NCI-H187 treated with DMSO at 0.1 percent for 48 hours (cell line): ENCODE measurements around the gene CFL1.
"Not testable (repeated sequence)": the region's sequence is repeated elsewhere in the genome, so short reads cannot be mapped to it uniquely, and the experiment has no call there.

ENCODE experiments used
- DNase-seq: peaks from one replicate; lab custom pipeline; 2025; lab: John Stamatoyannopoulos, UW

CFL1 gene

DNA sequence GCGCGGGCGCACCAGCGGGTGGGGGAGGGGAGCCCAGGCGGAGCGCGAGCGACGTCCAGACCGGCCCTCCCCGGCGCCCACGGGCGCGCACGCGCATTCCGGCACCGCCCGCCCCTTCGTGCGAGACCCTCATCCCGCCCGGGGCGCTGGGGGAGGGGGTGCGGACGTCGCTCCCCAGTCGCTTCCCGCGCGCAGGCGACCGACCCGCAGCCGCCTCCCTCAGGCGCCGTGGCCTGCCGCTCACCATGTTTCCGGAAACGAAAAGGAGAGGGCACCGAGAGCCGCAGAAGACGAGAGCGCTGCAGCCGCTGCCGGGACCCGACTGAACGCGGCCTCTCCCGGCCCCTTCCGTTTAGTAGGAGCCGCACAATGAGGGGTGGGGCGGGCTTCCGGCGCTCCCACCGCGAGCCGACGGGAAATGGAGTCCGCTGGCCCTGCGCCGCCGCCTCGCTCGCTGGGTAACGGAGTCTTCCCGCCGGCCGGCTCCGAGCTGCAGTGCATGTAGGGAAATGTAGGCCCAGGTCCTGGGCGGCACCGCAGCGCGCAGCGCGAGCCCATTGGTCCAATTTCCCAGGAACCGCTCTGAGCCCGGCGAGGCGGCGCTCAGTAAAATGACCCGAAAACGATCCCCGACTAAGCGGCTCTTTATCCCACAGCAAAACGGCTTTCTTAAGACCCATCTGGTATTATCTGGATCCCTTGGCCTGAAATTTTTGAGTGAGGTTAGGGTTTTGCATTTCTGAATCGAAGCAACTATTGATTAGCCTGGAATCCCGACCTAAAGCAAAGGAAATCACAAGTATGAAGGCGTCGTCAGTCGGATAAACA is at the start of gene CFL1:
Gene CFL1, minus strand, starts transcription at position 328 of the 828 bp plus-strand sequence. Its CDS starts 81 bp downstream, at position 247.
- DNase-seq, result peak; percentile 78

DNA sequence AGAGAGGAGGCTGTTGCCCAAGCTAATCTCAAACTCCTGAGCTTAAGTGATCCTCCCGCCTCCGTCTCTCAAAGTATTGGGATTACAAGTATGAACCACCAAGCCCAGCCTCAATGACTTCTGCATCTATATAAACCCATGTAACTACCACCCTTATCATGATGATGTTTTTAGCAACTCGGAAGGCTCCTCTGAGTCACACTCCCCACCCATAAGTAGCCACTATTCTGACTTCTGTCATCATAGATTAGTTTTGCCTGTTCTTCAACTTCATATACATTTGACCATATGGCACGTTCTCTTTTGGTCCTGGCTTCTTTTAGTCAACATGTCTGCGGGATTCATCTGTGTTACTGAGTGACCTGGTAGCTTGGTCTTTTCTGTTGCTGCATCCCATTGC is 48.6 kb upstream of the CFL1 start:
- no peak for DNase-seq

DNA sequence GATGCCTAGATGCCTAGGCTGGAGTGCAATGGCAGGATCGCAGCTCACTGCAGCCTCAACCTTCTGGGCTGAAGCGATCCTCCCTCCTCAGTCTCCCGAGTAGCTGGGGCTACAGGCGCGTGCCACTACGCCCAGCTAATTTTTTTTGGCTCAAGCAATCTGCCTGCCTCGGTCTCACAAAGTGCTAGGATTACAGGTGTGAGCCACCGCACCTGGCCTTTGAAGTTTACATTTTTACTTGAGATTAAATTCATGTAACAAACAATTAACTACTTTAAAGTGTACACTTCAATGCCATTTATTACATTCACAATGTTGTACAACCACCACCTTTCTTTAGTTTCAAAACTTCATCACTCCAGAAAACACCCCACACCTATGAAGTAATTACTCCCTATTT is 45.7 kb upstream of the CFL1 start:
- DNase-seq, result no peak

DNA sequence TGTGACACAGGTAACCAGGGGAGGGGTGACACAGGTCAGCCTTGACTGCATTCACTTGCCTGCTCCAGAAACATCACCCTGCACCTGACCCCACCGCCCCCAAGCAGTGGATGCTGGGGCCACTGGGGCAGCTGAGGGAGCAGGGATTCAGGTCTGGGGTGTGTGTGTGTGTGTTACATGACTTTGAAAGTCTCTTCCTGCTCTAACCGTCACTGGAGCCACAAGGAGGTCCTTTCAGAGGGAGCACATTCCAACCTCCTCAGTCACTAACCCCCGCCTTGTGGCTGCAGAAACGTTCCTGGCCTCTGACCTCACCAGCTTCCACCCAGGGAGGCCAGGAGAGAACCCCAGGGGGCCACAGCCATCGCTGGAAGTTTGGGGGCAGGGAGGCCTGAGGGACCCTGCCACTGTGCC is 45.1 kb upstream of the CFL1 start:
- DNase-seq, result no peak

DNA sequence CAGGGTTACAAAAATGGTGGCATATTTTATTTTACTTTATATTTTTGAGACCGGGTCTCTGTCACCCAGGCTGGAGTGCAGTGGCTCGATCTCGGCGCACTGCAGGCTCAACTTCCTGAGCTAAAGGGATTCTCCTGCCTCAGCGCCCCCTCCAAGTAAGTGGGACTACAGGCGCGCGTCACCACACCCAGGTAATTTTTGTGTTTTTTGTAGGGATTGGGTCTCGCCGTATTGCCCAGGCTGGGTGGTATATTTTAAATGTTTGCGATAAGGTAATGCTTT is 42.9 kb upstream of the CFL1 start:
- no peak for DNase-seq

DNA sequence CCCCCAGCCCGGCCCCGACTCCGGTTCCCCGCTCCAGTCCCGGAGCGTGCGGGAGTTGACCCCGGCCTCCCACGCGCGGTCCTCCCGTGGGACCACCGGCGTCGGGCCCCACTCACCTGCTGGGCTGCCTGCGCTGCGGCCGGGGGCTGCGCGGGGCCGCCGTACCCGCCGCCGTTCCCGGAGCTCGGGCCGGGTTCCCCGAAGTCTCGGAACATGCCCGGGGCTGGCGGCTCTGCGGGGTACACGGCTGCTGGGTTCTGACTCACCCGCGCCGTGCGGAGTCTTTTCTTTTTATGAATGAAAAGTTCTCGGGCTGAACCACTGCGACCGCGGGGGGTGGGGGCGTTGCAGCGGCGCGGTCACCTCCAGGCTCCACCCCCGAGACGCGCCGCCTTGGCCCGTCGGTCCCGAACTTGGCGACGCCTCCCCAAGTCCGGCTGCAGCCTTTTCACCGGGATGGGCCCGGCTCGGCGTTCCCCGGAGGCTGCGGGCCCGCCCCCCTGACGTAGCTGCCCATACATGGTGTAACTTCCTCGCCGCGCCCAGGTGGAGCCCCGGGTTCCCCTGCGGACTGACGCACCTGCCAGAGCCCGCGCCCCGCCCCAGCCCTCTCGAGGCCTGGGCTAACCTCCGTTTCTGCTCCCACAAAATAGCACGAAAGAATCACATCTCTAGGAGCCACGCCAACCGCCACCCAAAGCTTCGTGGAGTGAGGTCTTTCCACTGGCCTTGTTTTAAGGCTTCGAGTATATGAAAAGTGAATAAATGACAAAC is 42.3 kb upstream of the CFL1 start, which contains the start of gene FOSL1:
Gene FOSL1, minus strand, starts transcription at position 264 of the 774 bp plus-strand sequence. Its CDS starts 49 bp downstream, at position 215.
- no peak for DNase-seq

DNA sequence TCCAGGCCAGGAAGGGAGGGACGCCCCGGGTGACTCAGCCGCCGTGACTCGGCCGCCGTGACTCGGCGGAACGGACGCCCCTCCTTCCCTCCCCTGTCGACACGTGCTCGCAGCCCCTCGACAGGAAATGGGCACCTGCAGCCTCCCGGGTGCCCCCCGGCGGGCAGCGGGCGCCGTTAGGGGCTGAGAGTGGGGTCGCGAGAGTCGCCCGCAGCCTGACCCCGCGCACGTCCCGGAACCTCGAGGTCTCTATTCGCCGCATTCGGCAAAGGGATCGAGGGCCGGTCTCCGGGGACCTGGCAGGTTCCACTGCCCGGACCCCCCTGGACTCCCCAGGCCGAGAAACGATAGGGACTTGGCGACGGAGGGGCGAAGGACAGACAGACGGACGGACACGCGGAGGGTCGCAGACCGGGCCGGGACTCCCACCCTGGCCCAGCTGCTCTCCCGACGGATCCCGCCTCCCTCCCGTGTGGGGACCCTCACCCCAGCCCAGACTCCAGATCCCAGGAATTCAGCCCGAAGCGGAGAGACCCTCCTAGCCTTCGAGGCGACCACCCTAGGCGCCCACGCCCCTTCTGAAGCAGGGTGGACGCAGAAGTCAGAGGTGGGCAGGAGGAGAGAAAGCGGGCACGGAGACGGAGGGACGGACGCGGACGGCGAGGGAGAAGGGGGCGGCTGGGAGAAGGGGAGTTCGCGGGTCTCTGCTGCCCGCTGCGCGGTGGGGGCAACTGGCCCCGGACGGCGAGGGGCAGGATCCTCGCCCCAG is 41.6 kb upstream of the CFL1 start:
- DNase-seq, result no peak

DNA sequence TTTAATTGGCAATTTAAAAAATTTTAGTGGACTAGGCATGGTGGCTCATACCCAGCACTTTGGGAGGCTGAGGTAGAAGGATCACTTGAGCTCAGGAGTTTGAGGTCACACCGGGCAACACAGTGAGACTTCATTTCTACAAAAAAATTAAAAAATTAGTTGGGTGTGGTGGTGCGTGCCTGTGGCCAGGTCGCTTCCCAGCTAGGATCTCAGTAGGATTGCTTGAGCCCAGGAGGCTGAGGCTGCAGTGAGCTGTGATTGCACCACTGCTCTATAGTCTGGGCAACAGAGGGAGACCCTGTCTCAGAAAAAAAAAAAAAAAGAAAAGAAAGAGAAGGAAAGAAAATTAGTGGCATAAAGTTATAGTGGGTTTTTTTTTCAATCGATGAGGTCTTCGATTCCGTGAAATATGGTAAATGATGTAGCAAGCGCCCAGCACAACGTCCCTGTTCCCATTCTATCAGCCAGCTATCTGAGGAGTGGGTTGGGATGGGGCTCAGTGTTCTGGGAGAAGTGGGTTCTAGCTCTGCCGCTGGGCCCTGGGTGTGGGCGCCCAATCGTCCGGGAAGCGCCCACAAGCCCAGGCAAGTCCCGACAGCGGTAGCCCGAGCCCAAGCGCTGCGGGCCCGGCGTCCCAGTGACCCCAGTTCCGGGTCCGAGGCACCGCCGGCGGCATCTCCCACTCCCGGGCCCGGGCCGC is 40.8 kb upstream of the CFL1 start:
- DNase-seq, result no peak

DNA sequence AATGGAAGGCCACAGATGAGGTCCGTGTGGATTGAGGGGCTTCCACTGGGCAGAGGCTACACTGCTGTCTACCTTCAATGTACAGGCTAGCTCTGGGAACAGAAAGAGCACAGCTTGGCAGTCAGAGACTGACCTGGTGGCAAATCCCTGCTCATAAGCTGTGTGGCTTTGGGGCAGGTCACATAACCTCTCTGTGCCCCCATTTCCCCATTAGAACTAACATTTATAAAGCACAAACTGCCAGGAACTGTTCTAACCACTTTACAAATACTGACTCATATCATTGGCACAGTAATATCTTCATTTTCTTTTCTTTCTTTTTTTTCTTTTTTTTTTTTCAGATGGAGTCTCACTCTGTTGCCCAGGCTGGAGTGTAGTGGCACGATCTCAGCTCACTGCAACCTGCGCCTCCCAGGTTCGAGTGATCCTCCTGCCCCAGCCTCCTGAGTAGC is 39.1 kb upstream of the CFL1 start:
- DNase-seq, result no peak

DNA sequence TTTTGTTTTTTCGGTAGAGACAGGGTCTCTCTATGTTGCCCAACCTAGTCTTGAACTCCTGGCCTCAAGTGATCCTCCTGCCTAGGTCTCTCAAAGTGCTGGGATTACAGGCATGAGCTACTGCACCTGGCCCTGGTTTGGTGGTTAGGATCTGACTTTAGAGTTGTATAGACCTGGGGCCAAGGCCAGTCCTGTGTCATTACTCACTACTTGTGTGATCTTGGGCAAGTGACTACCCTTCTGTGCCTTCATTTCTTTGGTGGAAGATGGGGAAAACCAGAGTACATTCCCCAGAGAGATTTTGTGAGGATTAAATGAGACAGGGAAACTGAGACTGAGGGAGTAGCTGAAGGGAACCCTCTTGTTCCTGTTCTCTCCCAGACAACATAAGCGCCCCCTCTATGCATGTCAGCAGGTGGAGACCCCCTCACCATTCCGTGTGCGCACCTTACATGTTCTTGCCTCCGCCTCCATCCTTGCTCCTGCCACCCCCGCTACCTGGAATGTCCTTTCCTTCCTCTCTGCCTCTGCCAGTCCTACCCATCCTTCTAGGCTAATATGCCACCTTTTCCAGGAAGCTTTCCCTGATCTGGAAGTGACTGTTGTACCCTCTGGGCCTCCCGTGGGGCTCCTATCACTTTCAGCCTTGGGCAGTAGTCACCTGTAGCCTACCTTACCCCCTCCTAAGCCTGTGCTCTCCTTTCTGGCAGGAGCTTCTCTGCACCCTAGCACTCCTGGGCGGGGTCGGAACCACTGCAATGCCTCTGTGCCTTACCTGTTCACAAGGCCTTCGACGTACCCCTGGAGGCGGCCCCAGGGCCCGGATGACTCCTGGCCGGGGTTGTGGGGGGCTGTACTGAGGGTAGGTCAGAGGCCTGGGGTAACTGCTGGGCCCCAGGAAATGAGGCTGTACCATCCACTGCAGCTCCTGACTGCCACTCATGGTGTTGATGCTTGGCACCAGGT is 38.3 kb upstream of the CFL1 start:
- no peak for DNase-seq

DNA sequence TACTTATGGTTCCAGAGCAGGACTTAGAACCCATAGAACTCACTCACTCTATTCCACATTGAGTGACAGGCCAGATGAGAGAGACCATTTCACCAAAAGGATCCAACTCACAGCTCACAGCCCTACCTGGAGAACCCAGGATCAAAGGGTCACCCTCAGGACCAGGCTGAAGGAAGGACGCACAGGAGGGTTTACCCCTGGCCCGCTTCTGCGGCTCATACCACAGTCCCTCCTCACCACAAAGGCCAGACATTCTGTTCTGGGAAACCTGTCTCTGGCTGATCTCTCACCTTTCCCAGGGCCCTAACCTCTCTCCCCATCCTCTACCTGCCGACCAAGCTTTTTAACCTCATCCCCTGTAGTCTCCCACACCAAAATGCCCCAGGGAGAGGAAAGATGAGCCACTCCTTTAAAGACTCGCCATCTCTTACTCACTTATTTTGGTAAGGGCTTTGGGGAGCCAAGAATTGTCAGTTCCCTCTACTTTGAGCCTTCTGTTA is 37.6 kb upstream of the CFL1 start:
- DNase-seq, result no peak

DNA sequence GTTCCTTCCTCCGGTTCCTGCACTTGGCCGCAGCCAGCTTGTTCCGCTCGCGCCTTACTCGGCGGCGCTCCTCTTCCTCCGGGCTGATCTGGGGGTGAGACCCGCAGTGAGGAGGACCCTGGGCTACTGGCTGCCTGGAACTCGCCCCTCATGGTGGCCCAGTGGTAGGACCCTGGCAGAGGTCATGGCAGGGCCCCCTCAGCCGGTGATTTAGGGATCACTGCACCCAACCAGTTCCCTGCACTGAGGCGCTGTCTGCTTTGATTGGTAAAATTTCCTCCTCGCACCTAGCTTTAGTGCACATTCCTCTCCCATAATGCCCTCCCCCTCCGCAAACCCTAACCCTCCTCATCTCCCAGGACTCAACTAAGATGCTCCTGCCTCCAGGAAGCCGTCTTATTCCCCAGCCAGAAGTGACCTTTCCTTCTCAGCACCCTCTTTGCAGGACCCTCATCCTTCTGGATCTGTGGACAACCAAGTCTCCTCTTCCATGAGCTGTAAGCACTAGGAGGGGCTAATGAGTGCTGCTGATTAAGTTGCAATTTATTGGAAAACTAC is 36.1 kb upstream of the CFL1 start:
- no peak for DNase-seq

DNA sequence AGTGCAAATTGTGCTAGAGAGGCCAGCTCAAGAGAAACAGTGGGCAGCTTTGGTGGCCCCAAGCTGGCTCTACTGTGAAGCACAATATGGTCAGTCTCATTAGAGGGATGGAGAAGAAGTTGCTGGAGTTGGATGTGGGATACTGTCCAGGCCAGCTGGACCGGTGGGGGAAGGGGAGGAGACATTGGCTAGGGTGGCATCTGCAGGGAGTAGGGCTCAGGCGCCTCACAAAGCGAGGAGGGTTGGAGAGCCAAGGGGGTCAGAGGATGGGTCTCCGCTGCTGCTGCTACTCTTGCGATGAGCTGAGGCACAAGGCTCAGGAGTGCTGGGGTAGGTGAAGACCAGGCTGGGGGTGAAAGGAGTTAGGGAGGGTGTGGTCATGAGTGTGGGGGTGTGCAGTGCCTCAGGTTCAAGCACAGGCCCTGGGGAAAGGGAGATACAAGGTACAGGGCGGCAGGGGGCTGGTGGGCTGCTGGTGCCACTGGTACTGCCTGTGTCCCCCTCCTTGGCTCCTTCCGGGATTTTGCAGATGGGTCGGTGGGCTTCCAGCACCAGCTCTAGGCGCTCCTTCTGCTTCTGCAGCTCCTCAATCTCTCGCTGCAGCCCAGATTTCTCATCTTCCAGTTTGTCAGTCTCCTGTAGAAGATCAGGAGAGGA is 34.8 kb upstream of the CFL1 start:
- no peak for DNase-seq

DNA sequence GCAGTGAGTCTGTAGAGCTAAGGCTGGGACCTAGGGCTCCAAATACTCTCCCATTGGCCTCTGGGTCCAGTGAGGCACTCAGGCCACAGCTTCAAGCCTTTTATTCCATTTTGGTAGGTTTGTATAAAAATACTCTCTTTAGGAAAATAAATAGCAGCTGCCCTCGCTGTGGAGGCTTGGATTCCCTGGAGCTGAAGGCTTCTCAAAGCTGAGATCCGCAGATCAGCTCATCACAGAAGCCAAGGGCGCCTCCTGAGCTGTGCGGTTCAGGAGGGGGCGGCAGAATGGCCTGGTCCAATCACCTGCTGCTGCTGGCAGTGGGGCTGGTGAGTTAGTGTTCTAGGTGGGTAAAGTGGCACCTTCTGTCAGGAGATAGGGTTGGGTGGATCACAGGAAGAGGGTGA is 34.2 kb upstream of the CFL1 start:
- DNase-seq, result not testable (repeated sequence)

DNA sequence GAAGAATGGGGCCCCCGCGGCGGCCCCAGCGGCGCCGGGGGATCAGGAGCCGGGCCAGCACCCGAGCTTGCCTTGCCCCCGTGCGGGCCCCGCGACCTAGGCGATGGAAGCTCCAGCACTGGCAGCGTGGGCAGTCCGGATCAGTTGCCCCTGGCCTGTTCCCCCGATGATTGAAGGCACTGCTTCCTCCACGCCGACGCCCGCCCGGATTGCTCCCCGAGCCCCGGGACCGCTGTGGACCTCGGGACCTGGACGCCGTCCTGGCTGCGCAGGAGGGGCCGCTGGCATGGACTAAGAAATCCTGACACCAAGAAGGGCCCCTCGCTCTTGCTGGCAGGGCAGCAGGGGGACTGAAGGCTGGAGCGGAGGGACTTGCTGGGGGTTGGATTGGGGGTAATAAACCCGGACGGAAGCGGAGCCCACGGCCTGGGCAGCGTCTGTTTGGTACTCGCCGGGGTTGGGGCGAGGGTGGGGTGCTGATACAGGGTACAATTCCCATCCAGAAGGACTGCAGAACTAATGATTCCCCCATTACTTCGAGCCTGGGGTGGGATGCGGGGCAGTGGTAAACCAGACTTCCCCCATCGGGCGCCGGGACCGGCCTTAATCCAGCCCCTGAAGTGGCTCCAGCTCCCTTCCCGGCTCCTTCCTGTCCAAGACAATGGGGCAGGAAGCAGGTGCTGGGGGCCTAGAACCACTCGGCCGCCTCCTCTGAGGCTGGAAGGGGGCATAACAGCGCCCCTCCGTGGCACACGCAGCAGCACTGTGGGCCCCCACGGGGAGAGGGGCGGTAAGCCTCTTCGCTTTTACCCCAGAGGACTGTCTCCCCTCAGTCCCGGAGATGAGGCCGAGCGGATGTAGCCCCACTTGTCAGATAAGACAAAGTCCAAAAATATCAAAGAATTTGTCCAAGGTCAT is 33.5 kb upstream of the CFL1 start:
- DNase-seq, result no peak

DNA sequence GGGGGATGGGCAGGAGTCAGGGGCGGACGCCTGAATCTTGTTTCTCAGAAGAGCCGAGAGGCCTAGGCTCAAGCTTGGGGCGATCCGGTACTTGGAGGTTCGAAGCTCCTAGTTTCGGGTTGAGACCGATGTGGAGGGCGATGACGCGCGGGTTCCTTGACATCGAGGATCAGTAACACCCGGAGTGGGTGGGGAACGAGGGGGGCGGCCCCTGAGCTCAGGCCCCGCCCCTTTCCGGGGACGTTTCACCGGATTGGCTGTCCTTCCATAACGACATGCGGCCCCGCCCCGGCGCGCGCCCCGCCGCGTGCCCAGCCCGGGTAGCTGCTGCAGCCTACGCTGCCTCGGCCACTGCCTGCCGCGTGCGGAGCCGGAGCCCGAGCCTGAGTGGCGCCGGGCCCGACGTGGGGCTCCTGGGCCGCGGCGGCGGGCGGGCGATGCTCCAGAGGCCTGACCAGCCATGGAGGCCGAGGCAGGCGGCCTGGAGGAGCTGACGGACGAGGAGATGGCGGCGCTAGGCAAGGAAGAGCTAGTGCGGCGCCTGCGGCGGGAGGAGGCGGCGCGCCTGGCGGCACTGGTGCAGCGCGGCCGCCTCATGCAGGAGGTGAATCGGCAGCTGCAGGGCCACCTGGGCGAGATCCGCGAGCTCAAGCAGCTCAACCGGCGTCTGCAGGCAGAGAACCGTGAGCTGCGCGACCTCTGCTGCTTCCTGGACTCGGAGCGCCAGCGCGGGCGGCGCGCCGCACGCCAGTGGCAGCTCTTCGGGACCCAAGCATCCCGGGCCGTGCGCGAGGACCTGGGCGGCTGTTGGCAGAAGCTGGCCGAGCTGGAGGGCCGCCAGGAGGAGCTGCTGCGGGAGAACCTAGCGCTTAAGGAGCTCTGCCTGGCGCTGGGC is 32.6 kb upstream of the CFL1 start, which contains the start of gene CCDC85B:
Gene CCDC85B, plus strand, starts transcription at position 350 of the 895 bp plus-strand sequence. Its CDS starts 111 bp downstream, at position 461.
- peak; percentile 58 for DNase-seq

DNA sequence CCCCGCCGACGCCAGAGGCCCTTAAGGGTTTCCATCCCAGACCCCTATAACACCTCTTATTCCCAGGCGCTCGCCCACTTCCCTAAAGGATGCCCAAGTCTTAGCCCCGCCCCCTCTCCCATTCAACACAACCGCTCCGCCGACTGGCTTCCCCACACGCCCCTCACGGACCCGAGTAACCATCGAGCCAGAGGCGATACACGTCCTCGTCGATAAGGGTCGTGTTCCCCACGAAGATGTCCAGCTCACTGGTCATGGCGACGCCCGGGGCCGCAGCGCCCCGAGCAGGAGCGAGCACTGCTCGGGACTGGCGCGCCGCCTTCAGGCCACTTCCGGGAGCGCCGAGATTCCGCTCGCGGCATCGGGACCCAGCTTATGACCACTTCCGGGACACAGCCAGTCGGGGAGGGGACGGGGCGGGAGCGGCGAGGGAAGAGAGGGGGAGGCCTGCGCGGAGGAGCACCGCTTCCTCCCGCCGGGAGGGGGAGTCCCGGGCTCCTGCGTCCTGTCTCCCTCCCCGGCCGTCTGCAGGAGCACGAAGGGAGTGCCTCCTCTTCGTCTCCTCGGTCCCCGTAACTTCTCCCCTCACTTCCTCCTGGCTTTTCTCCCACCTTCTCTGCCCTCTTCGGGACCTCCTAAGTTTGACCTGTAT is 30.3 kb upstream of the CFL1 start, which contains the start of gene FIBP:
Gene FIBP, minus strand, starts transcription at position 309 of the 652 bp plus-strand sequence. Its CDS starts 53 bp downstream, at position 256.
- DNase-seq, result peak; percentile 62
